ENCODE results near the gene GFOD2.

- TF ChIP-seq CTCF (IDR thresholded peaks at IDR 0.05) (no peak), POLR2A (IDR thresholded peaks at IDR 0.05) (no peak)
These were observed 71.4 kb downstream of the GFOD2 start for GRCh38 chr16:67647681-67648080.
